Ishikawa (cell line): Measurements from ENCODE around the gene DCHS1.

Experiments used
- CEBPB ChIP-seq: IDR thresholded peaks from 2 replicates; pipeline ENCODE4 v1.6.1; 2012
- CREB1 ChIP-seq: IDR thresholded peaks from 2 replicates; pipeline ENCODE4 v1.6.1; 2012; ENCODE audit warnings: low read depth
- EGR1 ChIP-seq: IDR thresholded peaks from 2 replicates; pipeline ENCODE4 v1.6.1; 2012
- EP300 ChIP-seq: IDR thresholded peaks from 2 replicates; pipeline ENCODE4 v1.6.1; 2012; ENCODE audit warnings: borderline replicate concordance
- FOXM1 ChIP-seq: IDR thresholded peaks from 2 replicates; pipeline ENCODE4 v1.6.1; 2012; ENCODE audit warnings: low read depth, borderline replicate concordance
- NFIC ChIP-seq: IDR thresholded peaks from 2 replicates; pipeline ENCODE4 v1.6.1; 2012
- RAD21 ChIP-seq: IDR thresholded peaks from 2 replicates; pipeline ENCODE4 v1.6.1; 2012; ENCODE audit warnings: low read depth
- TAF1 ChIP-seq: IDR thresholded peaks from 2 replicates; pipeline ENCODE4 v1.6.1; 2012; ENCODE audit warnings: low read depth, mild to moderate bottlenecking
- TCF12 ChIP-seq: IDR thresholded peaks from 2 replicates; pipeline ENCODE4 v1.6.1; 2012; ENCODE audit warnings: low read depth
- TEAD4 ChIP-seq: IDR thresholded peaks from 2 replicates; pipeline ENCODE4 v1.6.1; 2012
- YY1 ChIP-seq: IDR thresholded peaks from 2 replicates; pipeline ENCODE4 v1.6.1; 2012; ENCODE audit warnings: low read depth
- ZBTB7A ChIP-seq: IDR thresholded peaks from 2 replicates; pipeline ENCODE4 v1.6.1; 2012; ENCODE audit warnings: low read depth
- TF ChIP-seq, protein P1 (sequence below): IDR thresholded peaks from 2 replicates; pipeline ENCODE4 v1.6.1; 2012; ENCODE audit warnings: low read depth, mild to moderate bottlenecking
- TF ChIP-seq, protein P2 (sequence below): IDR thresholded peaks from 2 replicates; pipeline ENCODE4 v1.6.1; 2012
- TF ChIP-seq, protein P3 (sequence below): IDR thresholded peaks from 2 replicates; pipeline ENCODE4 v1.6.1; 2012

DCHS1 gene

DNA sequence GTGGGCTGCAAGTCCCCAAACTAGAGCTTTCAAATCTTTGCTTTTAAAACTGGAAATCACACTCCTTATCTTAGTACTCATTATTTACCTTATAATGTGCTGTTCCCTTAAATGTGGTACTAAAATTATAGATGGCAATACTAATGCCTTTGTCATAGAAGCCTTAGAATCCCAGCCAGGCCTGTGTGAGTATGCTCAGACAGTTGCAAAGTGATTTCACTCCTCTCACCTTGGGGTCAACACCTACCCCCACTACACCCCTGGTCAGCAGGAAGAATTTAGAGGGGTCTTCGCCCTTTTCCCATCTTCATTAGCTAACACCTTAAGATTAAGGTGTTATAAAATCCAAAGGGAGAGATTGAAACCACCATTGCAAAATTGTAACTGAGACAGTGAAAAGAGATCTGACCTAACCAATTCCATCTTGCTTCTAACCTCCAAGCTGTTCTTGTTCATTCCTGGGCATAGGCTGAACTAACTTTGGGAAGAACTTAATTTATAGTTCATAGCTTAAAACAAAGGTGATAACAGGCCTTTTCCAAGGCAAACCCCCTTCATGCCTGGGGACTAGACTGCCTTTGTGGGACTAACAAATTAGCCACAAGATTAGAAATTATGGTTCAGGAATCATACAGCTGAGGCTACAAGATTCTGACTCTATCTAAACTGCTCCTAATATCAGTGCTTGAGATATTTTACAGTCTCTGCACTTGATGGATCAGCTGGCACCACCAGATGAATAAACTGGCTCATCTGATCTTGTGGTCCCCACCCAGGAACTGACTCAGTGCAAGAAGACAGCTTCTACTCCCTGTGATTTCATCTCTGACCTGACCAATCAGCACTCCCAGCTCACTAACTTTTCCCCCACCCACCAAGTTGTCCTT is 38.0 kb upstream of the DCHS1 start:
- TF ChIP-seq, protein P1, sequence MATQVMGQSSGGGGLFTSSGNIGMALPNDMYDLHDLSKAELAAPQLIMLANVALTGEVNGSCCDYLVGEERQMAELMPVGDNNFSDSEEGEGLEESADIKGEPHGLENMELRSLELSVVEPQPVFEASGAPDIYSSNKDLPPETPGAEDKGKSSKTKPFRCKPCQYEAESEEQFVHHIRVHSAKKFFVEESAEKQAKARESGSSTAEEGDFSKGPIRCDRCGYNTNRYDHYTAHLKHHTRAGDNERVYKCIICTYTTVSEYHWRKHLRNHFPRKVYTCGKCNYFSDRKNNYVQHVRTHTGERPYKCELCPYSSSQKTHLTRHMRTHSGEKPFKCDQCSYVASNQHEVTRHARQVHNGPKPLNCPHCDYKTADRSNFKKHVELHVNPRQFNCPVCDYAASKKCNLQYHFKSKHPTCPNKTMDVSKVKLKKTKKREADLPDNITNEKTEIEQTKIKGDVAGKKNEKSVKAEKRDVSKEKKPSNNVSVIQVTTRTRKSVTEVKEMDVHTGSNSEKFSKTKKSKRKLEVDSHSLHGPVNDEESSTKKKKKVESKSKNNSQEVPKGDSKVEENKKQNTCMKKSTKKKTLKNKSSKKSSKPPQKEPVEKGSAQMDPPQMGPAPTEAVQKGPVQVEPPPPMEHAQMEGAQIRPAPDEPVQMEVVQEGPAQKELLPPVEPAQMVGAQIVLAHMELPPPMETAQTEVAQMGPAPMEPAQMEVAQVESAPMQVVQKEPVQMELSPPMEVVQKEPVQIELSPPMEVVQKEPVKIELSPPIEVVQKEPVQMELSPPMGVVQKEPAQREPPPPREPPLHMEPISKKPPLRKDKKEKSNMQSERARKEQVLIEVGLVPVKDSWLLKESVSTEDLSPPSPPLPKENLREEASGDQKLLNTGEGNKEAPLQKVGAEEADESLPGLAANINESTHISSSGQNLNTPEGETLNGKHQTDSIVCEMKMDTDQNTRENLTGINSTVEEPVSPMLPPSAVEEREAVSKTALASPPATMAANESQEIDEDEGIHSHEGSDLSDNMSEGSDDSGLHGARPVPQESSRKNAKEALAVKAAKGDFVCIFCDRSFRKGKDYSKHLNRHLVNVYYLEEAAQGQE, result no peak
- TF ChIP-seq NFIC (no peak), FOXM1 (no peak), RAD21 (no peak)

DNA sequence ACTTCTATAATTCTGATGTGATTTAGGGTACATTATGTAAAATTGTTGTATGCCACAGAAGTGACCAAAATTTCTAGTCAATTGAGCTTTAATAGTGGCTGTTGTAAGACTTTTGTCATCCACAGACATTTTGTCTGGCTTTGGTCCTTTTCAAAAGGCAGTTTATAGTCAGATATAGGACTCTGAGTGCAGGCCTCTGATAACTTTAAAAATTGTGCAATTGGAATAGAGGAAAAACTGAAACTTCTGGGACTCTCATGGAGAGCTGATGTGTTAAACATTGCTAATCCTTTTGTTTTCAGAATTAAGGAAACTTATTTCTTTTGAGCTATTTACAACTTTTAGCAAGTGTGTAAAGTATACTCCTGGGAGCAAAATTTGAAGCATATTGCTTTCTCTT is 36.5 kb upstream of the DCHS1 start:
- TF ChIP-seq EP300 (no peak), CEBPB (no peak), NFIC (no peak), TEAD4 (no peak), EGR1 (no peak), ZBTB7A (no peak), CREB1 (no peak), YY1 (no peak), TCF12 (no peak), TAF1 (no peak), FOXM1 (no peak), RAD21 (no peak)
- TF ChIP-seq, protein P2, sequence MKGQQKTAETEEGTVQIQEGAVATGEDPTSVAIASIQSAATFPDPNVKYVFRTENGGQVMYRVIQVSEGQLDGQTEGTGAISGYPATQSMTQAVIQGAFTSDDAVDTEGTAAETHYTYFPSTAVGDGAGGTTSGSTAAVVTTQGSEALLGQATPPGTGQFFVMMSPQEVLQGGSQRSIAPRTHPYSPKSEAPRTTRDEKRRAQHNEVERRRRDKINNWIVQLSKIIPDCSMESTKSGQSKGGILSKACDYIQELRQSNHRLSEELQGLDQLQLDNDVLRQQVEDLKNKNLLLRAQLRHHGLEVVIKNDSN, result no peak
- TF ChIP-seq, protein P3, sequence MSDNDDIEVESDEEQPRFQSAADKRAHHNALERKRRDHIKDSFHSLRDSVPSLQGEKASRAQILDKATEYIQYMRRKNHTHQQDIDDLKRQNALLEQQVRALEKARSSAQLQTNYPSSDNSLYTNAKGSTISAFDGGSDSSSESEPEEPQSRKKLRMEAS, result no peak
- TF ChIP-seq, protein P1, result no peak

DNA sequence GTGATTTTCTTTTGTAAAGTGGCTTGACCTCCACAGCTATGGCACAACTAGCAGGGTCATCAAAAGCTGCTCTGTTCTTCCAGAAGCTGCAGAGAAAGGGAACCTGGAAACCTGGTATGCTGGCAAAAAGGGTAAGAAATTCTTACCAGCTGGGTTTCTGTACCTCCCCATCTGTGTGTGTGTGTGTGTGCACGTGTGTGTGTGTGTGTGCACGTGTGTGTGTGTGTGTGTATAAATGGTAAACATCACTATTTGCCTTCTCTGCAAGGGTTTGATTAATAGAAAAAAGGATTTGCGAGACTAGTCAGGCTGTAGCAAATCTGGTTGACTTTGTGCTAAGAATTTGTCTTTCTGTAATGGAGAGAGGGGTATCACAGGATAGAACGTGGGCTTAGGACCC is 32.3 kb upstream of the DCHS1 start:
- no peak for TF ChIP-seq FOXM1
- no peak for TF ChIP-seq ZBTB7A
- no peak for TF ChIP-seq TAF1
- TF ChIP-seq, protein P3, result no peak
- no peak for TF ChIP-seq EGR1
- TF ChIP-seq, protein P1, result no peak
- no peak for TF ChIP-seq RAD21
- no peak for TF ChIP-seq YY1
- TF ChIP-seq CREB1, result no peak
- TF ChIP-seq NFIC, result no peak
- TF ChIP-seq TCF12, result no peak
- TF ChIP-seq TEAD4, result no peak
- TF ChIP-seq, protein P2, result no peak
- TF ChIP-seq CEBPB, result no peak
- no peak for TF ChIP-seq EP300

DNA sequence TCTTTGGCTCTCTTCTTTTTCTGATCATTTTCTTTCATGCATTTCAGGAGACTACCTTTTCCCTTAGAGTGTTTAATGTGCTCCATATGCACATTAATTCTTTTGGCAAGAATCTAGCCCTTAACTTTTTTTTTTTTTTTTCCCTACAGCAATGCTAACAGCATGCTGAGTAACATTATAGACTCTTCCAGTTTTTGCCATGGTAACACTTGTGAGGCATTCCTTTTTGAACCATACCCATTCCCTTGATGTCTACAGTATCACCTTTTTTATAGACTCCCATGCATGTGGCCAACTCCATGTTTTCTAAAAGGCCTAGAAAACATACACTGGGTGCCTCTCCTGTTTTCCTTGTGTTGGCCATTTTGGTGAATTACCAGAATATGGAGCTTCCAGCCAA is 30.4 kb upstream of the DCHS1 start:
- TF ChIP-seq, protein P1, result no peak
- TF ChIP-seq NFIC, result no peak
- TF ChIP-seq, protein P2, result no peak
- no peak for TF ChIP-seq CREB1
- TF ChIP-seq RAD21, result no peak
